GM21528 (cell line): ENCODE measurements around the gene SPECC1.
"Not testable (repeated sequence)": the region's sequence is repeated elsewhere in the genome, so short reads cannot be mapped to it uniquely, and the experiment has no call there.

ENCODE experiments used
- ATAC-seq: cut with Tn5 transposase; IDR thresholded peaks from one replicate; pipeline ENCODE4 v1.9.1; 2021; ENCODE audit warnings: mild to moderate bottlenecking, moderate library complexity; ENCODE audit not compliant: unreplicated experiment, low FRiP score

SPECC1 gene

DNA sequence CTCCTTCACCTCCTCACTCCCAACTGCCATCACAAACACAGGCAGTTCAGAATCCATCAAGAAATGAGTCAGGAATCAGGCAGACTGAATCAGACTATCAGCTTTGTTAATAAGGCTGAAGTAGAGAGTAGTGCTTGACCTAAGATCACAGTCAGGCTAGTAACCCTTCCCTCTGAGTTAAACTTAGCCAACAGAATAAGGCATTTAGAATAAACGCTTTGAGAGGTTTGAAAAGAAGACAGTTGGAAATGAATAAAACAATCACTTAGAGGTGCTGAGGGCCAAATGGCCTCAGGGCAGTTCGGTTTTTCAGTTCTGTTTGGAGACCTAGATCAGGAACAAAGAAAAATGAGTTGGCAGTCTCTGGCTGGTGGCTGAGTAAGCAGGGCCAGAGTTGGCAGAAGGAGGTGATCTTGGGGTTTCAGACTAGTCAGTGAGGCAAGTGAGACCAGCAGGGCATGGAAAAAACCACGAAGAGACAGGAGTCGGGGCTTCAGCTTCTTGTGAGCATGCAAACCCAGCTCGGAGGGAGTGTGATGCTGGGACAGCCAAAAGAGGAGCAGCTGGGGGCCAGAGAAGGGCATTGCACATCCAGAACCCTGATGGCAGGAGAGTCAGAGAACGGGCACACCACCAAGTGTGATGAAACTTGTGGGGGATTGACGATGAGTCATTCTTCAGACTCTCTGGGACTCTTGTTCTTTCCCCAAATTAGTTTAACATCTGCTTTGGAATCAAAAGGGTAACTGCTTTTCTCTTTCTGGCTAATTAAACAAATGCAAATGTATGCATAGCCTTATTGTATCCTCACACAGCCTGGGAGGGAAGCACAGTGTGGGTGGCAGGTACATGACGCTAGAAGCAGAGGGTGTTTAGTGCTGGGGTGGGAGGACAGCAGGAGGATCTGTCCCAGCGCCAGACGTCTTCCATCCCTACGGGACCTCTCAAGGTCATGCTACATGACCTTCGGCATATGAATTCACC, 54.8 kb downstream of the SPECC1 start:
- ATAC-seq, result no peak

DNA sequence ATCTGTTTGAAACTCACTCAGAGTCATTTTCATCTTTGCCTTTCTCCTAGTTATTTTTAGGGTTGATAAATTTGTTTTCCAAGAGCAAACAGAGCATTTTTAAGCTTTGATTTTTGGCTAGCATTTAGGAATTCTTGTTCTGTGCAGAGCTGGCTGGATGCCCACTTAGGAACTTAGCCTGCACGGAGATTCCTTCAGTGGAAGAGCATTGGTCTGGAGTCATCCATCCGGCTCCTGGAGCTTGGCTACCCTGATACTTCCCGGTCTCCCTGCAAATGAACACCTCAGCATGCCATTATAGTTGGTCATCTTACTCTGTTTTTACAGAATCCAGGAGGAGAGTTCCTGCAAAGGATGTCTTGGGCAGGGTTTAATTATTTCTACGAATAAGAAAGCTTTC, 57.1 kb downstream of the SPECC1 start:
- ATAC-seq, result no peak

DNA sequence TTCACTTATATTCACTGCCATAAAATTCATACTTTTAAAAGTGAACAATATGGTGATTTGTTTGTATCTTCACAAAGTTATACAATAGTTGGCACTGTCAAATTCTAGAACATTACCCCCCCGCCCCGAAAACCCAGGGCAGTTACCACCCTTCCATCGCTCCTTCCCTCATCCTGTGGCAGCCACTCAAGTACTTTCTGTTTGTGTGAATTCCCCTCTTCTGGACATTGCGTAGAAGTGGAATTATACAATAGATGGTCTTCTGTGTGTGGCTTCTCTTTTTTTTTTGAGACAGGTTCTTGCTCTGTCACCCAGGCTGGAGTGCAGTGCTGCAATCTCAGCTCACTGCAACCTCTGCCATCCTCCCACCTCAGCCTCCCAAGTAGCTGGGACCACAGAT, 58.6 kb downstream of the SPECC1 start:
- ATAC-seq, result no peak

DNA sequence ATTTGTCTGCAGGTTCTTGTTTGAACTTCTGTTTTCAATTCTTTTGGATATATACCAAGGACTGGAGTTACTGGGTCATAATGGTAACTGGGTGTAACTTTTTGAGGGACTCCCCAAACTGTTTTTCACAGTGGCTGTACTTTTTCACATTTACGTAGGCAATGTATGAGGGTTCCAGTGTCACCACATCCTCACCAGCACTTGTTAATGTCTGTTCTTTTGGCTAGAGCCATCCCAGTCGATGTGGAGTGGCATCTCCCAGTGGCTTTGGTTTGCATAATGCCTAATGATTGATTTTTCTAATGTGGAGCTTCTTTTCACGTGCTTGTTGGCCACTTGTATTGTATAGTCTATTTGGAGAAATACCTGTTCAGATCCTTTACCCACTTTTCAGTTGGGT, 59.3 kb downstream of the SPECC1 start:
- ATAC-seq, result no peak

DNA sequence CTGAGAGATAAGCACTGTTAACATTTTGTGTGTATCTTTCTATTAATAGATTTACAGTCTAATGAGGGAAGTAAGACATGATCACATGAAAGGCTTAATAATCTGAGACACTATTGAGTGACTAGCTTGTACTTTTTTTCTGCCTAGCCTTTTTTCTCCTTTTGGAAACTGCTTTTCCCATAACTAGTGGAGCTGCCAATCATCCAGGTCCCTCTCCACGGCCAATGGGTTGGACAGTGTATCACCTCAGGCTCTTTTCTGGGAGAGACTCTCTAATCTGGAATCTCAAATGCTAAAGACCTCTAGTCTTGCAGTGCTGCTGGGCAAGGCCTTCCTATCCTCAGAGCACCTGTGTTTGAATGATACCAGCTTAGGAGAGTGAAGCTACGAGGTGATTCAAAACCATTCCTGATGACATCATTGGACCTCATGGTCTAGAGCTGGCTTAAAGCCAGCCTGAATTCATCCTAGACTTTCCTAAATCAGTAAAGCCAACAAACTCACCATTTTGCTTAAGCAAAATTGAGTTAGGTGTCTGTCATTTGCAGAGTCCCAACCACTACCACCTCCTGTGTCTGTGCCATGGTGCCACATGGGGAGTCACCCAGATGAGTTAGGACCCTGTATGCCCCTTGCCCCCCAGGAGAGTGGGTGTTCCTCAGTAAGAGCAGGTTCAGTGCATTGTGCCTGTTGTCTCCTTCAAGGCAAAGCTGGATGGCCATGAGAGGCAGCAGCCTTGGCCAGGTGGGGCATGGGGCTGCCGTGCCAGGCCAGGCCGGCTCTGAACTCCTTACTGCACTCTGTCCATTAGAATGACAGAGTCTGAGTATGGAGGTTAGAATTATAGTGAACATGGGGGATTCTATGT, 62.9 kb downstream of the SPECC1 start:
- ATAC-seq, result no peak

DNA sequence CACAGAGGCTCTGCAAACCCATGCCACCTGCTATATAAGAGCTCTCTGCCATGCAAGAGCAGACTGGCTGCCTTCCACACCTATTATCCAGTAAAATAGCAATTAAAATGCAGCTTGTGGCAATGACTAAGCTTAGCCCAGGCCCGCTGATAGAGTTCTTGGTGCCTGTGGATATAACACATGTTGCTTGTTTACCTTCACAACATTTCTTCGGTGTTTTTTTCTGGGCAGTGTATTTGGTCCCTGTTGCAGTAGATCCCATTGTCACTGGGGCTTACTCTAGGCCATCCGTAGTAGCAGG, 63.5 kb downstream of the SPECC1 start:
- ATAC-seq, result no peak

DNA sequence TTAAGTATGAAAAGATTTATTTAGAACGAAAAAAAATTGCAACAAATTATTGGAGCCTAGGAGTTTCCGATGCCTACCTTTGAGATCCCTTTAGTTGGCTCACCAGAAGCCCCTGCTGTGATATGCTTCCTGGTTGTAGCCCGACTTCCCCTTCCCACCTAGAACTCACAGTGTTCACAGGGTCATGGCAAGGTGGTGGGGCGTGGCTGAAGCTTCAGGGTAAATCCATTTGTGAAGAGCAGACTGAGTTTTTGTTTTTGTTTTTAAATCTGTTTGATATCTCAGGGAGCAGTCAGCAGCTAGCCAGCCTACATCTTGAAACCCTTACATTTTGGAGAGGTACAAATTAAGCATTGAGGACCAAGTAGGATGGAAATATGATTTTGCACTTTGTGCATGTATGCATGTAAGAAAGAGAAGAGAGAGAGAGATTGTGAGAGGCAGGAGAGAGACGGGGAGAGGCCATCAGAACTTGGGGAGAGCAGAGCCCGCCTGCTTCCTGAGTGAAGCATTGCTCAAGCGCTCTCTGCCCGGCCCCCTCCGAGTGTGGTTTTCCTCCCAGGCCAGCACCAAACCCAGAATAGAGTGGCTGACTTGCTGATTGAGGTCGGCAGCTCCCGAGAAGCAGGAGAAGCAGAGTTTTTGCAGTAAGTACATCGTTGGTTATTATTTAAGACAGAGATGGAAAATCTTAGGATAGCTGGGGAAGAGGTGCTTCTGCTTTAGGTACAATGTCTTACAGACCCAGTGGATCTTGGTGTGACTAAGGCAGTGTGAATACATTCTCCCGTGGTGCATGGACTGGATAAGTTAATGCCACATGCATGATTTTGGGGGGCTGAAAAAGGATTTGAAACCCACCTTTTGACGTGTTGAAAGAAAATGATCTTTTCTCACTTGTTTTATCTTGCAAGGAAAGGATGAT, 64.2 kb downstream of the SPECC1 start:
- ATAC-seq, result peak; percentile 49

DNA sequence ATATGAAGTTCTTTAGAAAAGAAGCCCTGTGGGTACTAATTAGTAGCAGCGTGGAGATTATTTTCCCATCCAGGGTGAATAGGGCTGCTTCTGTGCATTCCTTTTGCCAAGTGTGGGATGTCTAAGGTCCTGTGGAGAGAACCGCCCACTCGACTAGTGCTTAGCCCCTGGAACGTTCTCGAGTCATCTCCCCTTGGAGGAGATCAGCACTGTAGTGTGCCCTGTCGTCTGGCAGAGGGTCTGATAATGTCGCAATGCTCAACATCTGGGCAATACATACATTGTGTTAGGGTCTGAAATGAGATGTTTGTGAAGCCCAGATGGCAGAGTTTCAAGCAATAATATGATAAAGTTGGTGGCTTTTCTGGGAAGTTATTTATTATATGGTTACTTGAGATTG, 64.8 kb downstream of the SPECC1 start:
- ATAC-seq, result no peak

DNA sequence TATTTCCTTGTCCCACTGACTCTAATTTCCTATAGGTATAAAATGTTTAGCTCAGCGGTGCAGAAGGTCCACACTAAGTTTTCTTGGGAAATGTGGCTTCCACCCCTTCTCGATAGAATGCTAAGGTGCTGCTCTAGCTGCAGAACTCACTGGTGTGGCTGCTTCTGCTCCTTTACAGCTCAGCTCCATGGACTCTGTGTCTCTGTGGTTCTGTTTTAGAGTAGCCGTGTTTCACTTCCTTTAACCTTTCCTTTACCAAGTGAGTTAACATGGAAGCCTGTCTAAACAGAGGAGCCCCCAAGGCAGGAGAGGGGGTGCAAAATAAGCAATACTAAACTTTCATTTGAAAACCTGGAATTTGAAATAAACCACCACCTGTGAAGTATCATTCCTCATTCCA, 65.3 kb downstream of the SPECC1 start:
- ATAC-seq, result no peak

DNA sequence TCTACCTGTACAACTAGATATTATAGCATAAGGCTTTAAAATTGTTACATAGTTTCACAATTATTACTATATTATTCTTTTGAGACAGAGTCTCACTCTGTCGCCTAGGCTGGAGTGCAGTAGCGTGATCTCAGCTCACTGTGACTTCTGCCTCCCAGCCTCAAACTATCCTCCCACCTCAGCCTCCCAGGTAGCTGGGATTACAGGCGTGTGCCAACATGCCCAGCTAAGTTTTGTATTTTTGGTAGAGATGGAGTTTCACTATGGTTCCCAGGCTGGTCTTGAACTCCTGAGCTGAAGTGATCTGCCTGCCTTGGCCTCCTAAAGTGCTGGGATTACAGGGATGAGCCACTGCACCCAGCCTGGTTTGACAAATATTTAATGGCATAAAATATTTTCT, 67.0 kb downstream of the SPECC1 start:
- ATAC-seq, result not testable (repeated sequence)

DNA sequence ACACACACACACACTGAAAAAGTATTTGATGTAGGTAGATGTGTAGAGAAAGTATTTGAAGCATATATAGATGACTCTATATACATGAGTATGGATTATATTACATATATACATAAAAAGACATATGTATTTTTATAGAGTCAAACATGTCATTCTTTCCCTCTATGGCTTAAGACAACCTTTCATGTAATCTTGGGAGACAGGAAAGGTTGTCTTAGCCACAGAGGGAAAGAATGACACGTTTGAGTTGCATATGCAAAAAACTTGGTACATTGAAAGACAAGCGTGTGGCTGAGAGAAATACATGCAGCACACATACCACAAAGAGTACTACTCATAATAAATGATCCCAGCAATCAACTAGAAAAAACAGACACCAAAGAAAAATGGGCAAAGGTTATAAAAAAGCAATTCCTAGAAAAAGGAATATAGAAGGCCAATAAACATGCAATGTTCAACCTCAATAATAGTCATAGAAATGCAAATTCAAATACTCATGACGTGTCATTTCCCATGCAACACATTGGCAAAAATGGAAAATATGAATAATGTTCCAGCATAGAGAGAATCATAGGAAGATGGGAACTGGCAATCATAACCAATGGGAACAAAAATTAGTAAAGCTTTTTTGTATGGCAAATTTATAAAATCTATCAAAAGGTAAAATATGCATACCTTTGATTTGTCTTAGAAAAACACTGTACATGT, 69.0 kb downstream of the SPECC1 start:
- ATAC-seq, result no peak

DNA sequence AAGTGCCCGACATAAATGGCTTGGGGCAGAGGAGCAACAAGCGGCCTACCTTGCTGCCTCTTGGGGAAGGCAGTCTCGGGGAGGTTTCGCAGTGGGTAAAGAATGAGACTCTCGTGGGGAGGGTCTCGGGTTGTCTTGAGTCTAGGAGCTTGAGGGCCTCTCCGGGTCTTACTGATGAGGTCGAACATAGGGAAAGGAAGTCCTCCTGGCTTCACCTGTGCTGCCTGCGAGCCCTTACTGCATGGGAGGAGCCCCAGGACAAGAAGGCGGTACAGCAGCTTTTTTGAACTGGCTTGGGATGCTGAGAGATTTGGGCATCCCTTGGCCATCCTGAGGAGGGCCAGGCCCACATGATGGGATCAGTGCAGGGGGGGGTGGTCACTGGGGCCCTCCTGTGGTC, 71.4 kb downstream of the SPECC1 start:
- no peak for ATAC-seq

DNA sequence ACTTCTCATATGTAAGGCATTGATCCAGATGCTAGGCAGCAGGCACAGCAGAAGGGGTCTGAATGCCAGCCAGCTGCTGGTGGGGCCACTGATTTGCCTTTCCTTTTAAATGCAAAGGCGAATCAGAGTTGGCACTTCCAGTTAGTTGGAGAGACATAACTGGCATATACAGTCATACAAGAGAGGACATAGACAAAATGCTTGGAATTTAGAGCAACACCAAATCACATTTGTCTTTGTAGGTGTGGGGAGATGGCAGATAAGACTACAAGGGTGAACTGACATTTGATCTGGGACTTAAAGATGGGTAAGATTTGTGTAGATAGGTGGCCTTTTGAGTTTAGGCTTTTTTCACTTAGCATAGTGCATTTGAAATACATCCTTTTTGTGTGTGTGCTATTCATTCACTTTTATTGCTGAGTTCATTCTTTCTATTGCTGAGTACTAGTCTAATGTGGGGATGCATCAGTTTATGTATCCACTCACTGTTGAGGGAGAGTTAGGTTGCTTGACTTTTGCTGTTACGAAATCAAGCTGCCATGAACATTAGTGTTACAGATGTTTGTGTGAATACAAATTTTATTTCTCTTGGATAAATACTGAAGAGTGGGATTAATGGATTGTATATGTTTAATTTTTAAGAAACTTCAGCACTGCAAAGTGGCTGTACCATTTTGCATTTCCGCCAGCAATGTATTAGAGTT, 74.1 kb downstream of the SPECC1 start:
- ATAC-seq, result no peak

DNA sequence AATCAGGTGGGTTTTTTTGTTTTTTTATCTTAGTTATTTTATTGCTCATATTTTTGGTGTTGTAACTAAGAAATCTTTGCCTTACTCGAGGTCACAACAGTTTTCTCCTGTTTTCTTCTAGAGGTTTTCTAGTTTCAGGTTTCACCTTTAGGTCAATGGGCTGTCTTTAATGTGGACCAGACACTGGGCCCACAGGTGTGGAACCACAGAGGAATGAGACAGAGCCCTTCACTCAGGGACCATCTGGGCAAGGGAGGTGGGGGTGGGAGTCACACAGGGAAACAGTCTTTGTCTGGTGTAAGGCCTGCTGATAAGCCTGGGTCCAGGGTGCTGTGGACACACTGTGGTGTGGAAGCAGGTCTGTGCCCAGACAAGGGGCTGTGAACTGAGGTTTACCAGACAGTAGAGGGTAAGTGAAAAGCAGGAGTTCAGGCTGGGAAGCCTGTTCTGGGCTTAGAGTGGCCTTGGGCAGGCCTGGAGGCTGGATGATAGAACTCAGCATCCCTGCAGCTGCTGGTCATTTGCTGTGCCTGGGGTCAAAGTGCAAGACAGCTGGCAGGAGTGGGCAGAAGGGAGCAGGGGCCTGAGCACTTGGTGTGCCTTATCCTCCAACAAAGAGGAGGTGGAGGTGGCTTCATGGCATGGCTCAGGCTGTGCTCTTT, 75.6 kb downstream of the SPECC1 start:
- no peak for ATAC-seq

DNA sequence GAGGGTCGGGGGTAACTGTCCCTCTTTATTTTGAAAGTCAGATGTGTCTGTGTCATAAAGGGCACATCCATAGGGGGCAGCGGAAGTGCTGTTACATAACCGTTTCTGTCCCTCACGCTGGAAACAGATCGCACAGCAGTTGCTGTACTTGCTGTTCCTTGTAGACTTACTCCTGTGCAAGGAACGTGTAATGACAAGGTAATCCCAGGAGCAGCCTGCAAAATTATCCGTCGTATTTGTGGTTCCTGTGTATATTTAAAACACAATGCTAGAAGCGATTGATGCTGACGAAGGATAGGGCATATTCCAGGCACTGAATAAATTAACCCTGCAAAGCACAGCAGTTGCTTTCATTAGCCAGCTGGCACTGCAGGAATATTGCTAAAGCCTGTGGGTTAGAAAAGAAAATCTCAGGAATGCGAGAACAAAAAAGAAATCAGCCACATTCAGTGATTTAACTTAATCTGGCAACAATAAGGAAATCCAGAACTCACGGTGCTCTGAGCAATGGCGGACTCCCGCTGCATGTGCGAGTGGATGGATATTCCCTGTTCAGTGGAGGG, 76.2 kb downstream of the SPECC1 start:
- no peak for ATAC-seq

DNA sequence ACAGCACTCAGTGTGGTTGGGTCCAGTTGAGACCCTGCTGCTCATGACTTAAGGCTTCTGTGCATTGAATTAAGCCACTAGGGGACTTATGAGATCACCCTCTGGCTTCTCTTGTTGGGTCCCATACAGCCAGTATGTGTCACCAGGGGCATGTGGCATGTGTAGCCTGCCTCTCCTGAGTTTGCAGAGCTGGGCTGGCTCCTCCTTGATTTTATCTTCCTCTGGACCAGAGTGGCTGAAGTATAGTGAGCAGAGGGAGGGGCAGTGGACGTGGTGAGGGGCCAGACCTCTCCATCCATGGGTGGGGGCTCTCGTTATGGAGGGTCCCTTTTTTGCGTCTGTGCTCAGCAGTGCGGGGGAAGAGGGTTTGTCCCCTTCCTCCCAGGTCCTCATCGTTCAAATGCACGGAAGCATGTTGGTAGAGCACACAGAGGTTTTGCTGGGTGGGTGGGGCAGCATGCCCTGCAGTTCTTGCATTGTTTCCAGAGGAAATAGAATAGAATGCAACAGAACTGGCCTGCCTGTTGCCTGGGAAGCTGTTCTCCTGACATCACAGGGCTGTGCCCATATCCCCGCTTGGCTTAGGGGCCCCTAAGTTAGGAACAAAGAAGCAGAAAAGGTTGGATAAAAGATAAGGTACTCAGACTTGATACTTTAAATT, 77.4 kb downstream of the SPECC1 start:
- ATAC-seq, result no peak

DNA sequence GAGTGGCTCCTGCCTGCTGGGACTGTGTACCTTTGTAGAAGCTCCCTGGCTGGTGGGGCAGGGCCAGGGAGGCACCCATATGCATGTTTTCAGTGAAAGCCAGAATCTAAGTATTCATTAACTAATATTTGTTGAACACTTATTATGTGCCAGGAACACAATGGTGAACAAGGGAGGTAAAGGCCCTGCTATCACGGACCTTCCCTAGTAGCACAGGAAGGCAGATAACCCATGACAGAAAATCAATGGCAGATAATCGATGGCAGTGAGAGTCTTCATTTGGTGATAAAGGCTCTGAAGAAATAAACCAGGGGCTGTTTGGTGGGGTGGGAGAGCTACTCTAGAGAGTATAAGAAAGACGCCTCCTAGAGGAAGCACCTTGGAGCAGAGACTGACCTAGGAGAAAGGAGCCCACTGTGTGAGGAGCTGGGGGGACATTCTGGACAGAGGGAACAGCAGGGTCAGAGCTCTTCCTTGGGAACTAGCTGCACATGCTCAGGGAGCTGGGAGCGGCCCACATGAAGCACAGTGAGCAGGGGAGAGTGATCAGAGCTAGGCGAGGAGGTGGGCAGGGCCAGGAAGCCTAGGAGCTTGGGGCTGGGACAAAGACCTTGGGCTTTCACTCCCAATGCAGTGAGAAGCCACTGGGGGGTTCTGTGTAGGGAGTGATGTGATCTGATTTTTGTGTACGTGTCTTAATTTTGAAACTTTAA, 78.5 kb downstream of the SPECC1 start:
- no peak for ATAC-seq
